ENCODE results near the gene DDI2.
"Not testable (repeated sequence)": the region's sequence is repeated elsewhere in the genome, so short reads cannot be mapped to it uniquely, and the experiment has no call there.

The DDI2 gene

GRCh38 chr1:15583016-15583706 lies 34.1 kb upstream of the DDI2 start:
- Histone ChIP-seq H3K27me3 (ENCODE audit: control insufficient read depth, insufficient read depth, low read length) (no peaks in the 10 kb centered on the region), H3K4me1 (ENCODE audit: control insufficient read depth, insufficient read depth, low read length) (no peaks in the 10 kb centered on the region), H3K9me3 (ENCODE audit: control insufficient read depth, insufficient read depth, low read depth, low read length) (no peaks in the 10 kb centered on the region), H3K4me3 (ENCODE audit: low read depth, low read length) (no peak overlapping the region), H3K36me3 (ENCODE audit: control insufficient read depth, insufficient read depth, low read length) (no peaks in the 10 kb centered on the region), H3K9ac (ENCODE audit: low read length) (no peak overlapping the region), H3K27ac (ENCODE audit: low read depth, low read length) (no peak overlapping the region)

GRCh38 chr1:15584489-15585363 lies 32.5 kb upstream of the DDI2 start, which contains the start of gene AGMAT:
Gene AGMAT, minus strand, starts transcription at chr1:15585051. Its CDS starts 84 bp downstream, at chr1:15584967.
- Histone ChIP-seq H3K9ac (ENCODE audit: low read length) (peak within 1 kb of the TSS; percentile 84), H3K27ac (ENCODE audit: low read depth, low read length) (peak within 1 kb of the TSS; percentile 72; the same call in 1 of the 2 replicates), H3K4me3 (ENCODE audit: low read depth, low read length) (peak within 1 kb of the TSS; percentile 69), H3K27me3 (ENCODE audit: control insufficient read depth, insufficient read depth, low read length) (no peaks in the 10 kb centered on the region), H3K9me3 (ENCODE audit: control insufficient read depth, insufficient read depth, low read depth, low read length) (no peaks in the 10 kb centered on the region), H3K4me1 (ENCODE audit: control insufficient read depth, insufficient read depth, low read length) (no peaks in the 10 kb centered on the region), H3K36me3 (ENCODE audit: control insufficient read depth, insufficient read depth, low read length) (no peaks in the 10 kb centered on the region)

DNA sequence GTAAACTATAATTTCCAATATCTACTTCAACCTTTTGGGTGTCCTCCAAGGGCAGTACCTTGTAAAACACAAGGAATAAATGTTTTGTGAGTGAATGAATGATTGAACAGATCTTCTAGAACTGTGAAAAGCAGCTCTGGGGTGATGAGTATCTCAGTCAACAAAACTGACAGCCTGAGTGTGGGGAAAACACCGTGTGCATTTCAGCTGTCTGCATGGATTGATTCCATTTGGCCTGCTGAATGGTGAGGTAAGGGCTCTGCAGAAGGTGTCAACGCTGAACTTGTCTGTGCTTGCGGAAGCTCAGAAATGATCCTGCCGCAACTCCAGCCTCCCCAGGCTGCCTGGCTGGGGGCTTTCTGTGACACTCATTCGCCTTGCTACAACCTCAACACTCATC lies 25.0 kb upstream of the DDI2 start:
- Histone ChIP-seq H3K4me3 (ENCODE audit: low read depth, low read length) (no peak overlapping the region), H3K27ac (ENCODE audit: low read depth, low read length) (no peak overlapping the region), H3K9me3 (ENCODE audit: control insufficient read depth, insufficient read depth, low read depth, low read length) (no peaks in the 10 kb centered on the region), H3K36me3 (ENCODE audit: control insufficient read depth, insufficient read depth, low read length) (no peaks in the 10 kb centered on the region), H3K27me3 (ENCODE audit: control insufficient read depth, insufficient read depth, low read length) (no peaks in the 10 kb centered on the region), H3K9ac (ENCODE audit: low read length) (no peak overlapping the region), H3K4me1 (ENCODE audit: control insufficient read depth, insufficient read depth, low read length) (peaks cover 9% of the 10 kb centered on the region)

DNA sequence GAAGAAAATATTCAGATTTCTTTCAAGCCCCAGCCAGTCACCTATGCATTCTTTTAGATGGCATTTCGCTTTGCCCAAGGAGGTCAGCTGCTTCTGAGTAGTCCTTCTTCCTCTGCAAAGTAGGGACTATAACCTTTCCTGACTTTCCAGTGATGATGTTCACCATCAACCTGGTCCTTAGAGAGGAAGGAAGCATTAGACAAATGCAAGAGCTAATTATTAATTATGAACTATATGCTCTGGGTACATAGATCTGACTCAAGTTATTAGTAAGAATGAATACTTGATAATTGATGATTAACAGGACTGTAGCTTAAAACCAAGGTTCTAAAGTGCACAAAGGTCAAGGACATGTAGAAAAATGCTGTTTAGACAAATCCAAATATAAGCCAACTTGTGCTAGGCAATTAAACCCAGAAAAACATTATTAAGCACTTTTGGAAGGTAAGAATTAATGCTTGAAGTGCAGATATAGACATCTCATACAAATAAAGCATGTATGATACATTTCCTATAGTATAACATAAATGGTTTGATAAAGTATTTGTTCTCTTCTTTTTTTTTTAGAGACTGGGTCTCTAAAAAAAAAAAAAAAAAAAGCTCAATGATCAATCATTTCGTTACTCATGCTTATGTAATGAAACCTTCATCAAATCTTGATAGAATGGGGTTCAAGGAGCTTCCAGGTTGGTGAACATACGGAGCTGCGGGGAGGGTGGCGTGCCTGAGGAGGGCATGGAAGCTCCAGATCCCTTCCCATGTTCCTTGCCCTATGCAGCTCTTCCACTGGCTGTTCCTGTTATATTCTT lies 21.2 kb upstream of the DDI2 start:
- H3K27ac ChIP-seq (ENCODE audit: low read depth, low read length), result no peak overlapping the region
- H3K36me3 ChIP-seq (ENCODE audit: control insufficient read depth, insufficient read depth, low read length), result no peaks in the 10 kb centered on the region
- H3K9ac ChIP-seq (ENCODE audit: low read length), result no peak overlapping the region
- H3K4me1 ChIP-seq (ENCODE audit: control insufficient read depth, insufficient read depth, low read length), result peaks cover 9% of the 10 kb centered on the region
- H3K4me3 ChIP-seq (ENCODE audit: low read depth, low read length), result no peak overlapping the region
- no peaks in the 10 kb centered on the region for H3K9me3 ChIP-seq (ENCODE audit: control insufficient read depth, insufficient read depth, low read depth, low read length)
- no peaks in the 10 kb centered on the region for H3K27me3 ChIP-seq (ENCODE audit: control insufficient read depth, insufficient read depth, low read length)

- Histone ChIP-seq H3K9ac (ENCODE audit: low read length) (no peak overlapping the region), H3K27me3 (ENCODE audit: control insufficient read depth, insufficient read depth, low read length) (no peaks in the 10 kb centered on the region), H3K4me3 (ENCODE audit: low read depth, low read length) (no peak overlapping the region), H3K36me3 (ENCODE audit: control insufficient read depth, insufficient read depth, low read length) (no peaks in the 10 kb centered on the region), H3K27ac (ENCODE audit: low read depth, low read length) (no peak overlapping the region), H3K9me3 (ENCODE audit: control insufficient read depth, insufficient read depth, low read depth, low read length) (no peaks in the 10 kb centered on the region), H3K4me1 (ENCODE audit: control insufficient read depth, insufficient read depth, low read length) (peaks cover 9% of the 10 kb centered on the region)
These were observed 18.8 kb upstream of the DDI2 start for GRCh38 chr1:15598436-15598835.

GRCh38 chr1:15603050-15603965 lies 13.9 kb upstream of the DDI2 start:
- H3K4me3 ChIP-seq (ENCODE audit: low read depth, low read length), result peak overlapping the region; percentile 67
- H3K27me3 ChIP-seq (ENCODE audit: control insufficient read depth, insufficient read depth, low read length), result peaks cover 11% of the 10 kb centered on the region; the same call in 1 of the 2 replicates
- H3K9me3 ChIP-seq (ENCODE audit: control insufficient read depth, insufficient read depth, low read depth, low read length), result no peaks in the 10 kb centered on the region
- no peaks in the 10 kb centered on the region for H3K4me1 ChIP-seq (ENCODE audit: control insufficient read depth, insufficient read depth, low read length)
- no peak overlapping the region for H3K27ac ChIP-seq (ENCODE audit: low read depth, low read length)
- H3K9ac ChIP-seq (ENCODE audit: low read length), result peak overlapping the region; percentile 23
- no peaks in the 10 kb centered on the region for H3K36me3 ChIP-seq (ENCODE audit: control insufficient read depth, insufficient read depth, low read length)

GRCh38 chr1:15603966-15604282 lies 13.3 kb upstream of the DDI2 start:
- H3K27ac ChIP-seq (ENCODE audit: low read depth, low read length); H3K9ac ChIP-seq (ENCODE audit: low read length); H3K36me3 ChIP-seq (ENCODE audit: control insufficient read depth, insufficient read depth, low read length); H3K4me1 ChIP-seq (ENCODE audit: control insufficient read depth, insufficient read depth, low read length); H3K9me3 ChIP-seq (ENCODE audit: control insufficient read depth, insufficient read depth, low read depth, low read length): not testable (repeated sequence)
- H3K4me3 ChIP-seq (ENCODE audit: low read depth, low read length), result peak overlapping the region; percentile 67
- H3K27me3 ChIP-seq (ENCODE audit: control insufficient read depth, insufficient read depth, low read length), result peaks cover 11% of the 10 kb centered on the region; the same call in 1 of the 2 replicates

DNA sequence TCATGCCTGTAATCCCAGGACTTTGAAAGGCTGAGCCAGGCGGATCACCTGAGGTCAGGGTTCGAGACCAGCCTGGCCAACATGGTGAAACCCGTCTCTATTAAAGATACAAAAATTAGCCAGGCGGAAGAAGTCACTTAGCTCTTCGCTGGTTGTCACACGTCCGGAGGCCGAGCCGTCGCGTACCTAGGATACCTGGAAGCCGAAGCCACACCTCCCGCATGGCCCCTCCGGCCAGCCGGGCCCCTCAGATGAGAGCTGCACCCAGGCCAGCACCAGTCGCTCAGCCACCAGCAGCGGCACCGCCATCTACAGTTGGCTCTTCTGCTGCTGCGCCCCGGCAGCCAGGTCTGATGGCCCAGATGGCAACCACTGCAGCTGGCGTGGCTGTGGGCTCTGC lies 12.9 kb upstream of the DDI2 start:
- H3K27ac ChIP-seq (ENCODE audit: low read depth, low read length); H3K4me1 ChIP-seq (ENCODE audit: control insufficient read depth, insufficient read depth, low read length); H3K9ac ChIP-seq (ENCODE audit: low read length); H3K36me3 ChIP-seq (ENCODE audit: control insufficient read depth, insufficient read depth, low read length); H3K4me3 ChIP-seq (ENCODE audit: low read depth, low read length); H3K9me3 ChIP-seq (ENCODE audit: control insufficient read depth, insufficient read depth, low read depth, low read length): not testable (repeated sequence)
- peaks cover 11% of the 10 kb centered on the region; the same call in 1 of the 2 replicates for H3K27me3 ChIP-seq (ENCODE audit: control insufficient read depth, insufficient read depth, low read length)

- Histone ChIP-seq H3K9me3 (ENCODE audit: control insufficient read depth, insufficient read depth, low read depth, low read length) (no peaks in the 10 kb centered on the region), H3K4me1 (ENCODE audit: control insufficient read depth, insufficient read depth, low read length) (no peaks in the 10 kb centered on the region), H3K27ac (ENCODE audit: low read depth, low read length) (no peak overlapping the region), H3K36me3 (ENCODE audit: control insufficient read depth, insufficient read depth, low read length) (no peaks in the 10 kb centered on the region), H3K27me3 (ENCODE audit: control insufficient read depth, insufficient read depth, low read length) (peaks cover 11% of the 10 kb centered on the region; the same call in 1 of the 2 replicates), H3K9ac (ENCODE audit: low read length) (no peak overlapping the region), H3K4me3 (ENCODE audit: low read depth, low read length) (no peak overlapping the region)
These were observed 11.6 kb upstream of the DDI2 start for GRCh38 chr1:15605398-15606383.

All from HUES6 (cell line).